Articular chondrocyte of knee joint (primary cell): ENCODE results near the gene TMEM121. TPM values are rescaled to one million over a fixed set of nuclear protein-coding genes. Genes with fewer than 3 reads are reported as not detected.

Experiments
- total RNA-seq: library from RNA; depleted of rRNA; stranded (reverse); fragments of >200 nt; gene quantifications from 2 replicates; pipeline ENCODE4 v1.2.3, GENCODE V29; 2012

Gene TMEM121
- 6.5 and 7.7 TPM in 2 replicates for total RNA-seq

DNA sequence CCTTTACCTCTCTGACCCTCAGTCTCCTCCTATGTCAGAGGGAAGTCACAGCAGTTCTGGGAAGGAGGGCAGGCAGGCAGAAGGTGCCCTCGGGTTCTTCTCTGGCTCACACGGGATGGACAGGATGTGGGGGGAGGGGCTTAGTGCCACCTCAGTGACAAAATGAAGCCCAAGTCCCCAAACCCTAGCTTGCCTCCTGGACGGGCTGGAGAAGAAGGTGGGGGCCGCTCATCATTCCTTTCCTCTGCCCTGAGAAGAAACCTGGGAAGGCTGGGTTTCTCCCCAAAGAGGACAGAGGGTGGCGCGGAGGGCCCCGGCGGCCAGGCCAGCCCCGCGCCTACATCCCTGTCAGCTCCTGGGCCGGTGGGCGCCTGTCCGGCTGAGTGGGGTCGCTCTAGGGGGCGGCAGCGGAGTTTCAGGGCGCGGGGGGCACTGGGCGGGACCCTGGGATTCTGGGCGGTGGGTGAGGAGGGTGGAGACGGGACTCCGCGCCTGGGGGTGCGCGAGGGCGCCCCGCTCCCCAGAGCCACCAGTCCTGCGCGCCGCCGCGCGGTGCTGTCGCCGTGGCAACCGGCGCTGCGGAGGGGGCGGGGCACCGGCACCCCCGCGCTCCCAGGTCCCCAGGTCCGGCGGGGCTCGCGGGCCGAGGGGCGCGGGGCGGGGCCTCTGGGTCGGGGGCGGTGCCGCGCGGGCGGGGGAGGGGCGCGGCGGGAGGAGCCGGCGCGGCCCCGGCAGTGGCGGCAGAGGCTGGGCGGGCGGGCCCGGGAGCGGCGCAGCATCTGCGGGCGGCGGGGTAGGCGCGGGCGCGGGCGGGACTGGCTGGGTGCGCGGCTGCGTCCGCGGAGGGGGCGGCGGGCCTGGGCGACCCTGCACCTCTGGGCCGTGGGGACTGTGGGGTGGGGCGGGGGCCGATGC is at the start of gene TMEM121:
TMEM121 (plus strand) TSS at position 723 of the 915 bp plus-strand sequence. CDS start 2,252 bp downstream, outside the sequence.

DNA sequence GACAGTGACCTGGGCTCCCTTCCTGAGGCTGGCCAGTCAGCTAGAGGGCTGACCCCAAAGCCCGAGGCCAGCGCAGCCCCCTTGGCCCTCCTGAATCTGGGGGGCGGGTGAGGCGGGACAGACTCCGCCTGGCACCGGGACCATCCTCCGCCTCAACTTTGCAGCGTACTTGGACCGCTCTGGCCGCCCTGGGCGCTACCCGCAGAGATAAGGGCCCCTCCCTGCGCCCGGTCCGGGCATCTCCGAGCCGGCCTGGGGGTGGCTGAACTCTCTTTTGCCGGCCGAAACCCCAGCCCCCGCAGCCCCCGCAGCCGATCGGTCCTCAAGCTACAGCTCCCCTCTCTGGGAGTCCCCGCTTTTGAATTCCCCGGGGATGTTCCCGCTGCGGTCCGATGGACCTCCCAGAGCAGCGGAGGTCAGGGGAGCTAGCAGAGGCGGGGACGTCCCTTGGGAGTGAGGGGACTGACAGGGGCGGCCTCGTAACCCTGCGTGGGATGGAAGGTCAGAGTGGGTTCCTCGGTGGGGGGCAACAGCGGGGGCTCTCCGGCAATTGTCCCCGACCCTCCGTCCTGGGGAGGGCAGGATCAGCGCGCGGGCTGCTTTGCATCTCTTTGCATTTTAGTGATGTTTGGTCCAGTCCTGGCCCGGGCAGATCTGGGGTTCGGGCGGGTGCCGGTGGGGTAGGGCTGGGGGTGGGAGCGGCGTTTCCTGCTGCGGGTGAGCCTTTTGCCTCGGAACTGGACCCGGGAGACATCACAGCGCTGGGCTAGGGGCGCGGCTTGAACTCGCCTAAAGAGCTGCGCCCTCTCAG is 40.0 kb upstream of the TMEM121 start, which contains the start of gene CRIP1:
CRIP1 (plus strand) TSS at position 724 of the 811 bp plus-strand sequence. CDS start 374 bp downstream, outside the sequence.

GRCh38 chr14:105490572-105491365 is 35.6 kb upstream of the TMEM121 start, which contains the start of gene TEDC1:
TSS of gene TEDC1 (plus strand) at chr14:105491246. CDS start at chr14:105491376, 130 bp downstream.

Other genes starting within 250 kb of the TMEM121 start
- 28.1 and 29.8 TPM in 2 replicates for gene BRF1, start 225.6 kb upstream of the TMEM121 start, total RNA-seq
- 44.2 and 55.3 TPM in 2 replicates for gene PACS2, start 211.8 kb upstream of the TMEM121 start, total RNA-seq
- gene TEX22, start 128.0 kb upstream of the TMEM121 start, total RNA-seq, result 0.39 and 0.43 TPM in 2 replicates
- gene MTA1, start 106.8 kb upstream of the TMEM121 start, total RNA-seq, result 36.3 and 46.3 TPM in 2 replicates
- gene CRIP2, start 51.8 kb upstream of the TMEM121 start, total RNA-seq, result 72.5 and 81.2 TPM in 2 replicates
- 19.7 and 27.7 TPM in 2 replicates for gene CRIP1, start 39.7 kb upstream of the TMEM121 start, total RNA-seq
- 3.4 and 5.4 TPM in 2 replicates for gene TEDC1, start 35.3 kb upstream of the TMEM121 start, total RNA-seq